ENCODE data around the gene CHRNB1. TPM values are rescaled to one million over a fixed set of nuclear protein-coding genes. Genes with fewer than 3 reads are reported as not detected.

Gene CHRNB1
- polyA plus RNA-seq, 1 donor from 2014 or later: 13.8 TPM

DNA sequence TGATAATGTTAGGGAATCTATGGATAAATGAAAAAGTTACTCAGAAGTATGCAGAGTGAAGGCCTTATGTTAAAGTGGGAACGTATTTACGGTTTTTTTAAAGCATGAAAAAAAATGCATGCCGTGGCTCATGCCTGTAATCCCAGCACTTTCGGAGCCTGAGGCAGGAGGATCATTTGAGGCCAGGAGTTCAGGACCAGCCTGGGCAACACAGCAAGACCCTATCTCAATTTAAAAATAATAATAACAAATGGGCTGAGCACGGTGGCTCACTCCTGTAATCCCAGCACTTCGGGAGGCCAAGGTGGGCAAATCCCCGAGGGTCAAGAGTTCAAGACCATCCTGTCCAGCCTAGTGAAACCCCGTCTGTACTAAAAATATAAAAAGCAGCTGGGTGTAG, 45.3 kb downstream of the CHRNB1 start:
- Mint-ChIP-seq H3K9me3 (no peaks in the 10 kb centered on the region), H3K27ac (no peak overlapping the region), H3K27me3 (no peaks in the 10 kb centered on the region), H3K36me3 (peaks cover 3% of the 10 kb centered on the region), H3K4me3 (peak overlapping the region in 1 of 4 donors; percentile 9), H3K4me1 (peaks cover 47 to 64% (median 53%) of the 10 kb centered on the region in 3 donors)

DNA sequence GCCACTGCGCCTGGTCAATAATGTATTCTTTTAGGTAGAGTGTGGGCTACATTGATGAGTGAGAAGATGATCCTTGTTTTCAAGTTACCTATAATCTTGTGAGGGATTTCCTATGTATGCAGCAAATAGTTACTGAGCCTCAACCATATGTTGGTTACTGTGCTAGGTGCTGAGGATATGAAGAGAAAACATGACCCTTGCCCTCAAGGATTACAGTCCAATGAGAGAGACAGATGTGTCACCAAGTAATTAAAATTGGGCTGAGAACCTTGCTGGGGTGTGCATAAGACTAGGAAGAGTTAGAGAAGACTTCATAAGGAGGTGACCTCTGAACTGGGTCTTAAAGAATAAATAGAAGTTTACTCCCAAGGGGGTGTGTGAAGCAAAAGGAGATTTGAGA, 46.7 kb downstream of the CHRNB1 start:
- peak overlapping the region in 1 of 3 donors; percentile 13 for H3K27ac Mint-ChIP-seq
- H3K4me3 Mint-ChIP-seq: no peak overlapping the region
- H3K36me3 Mint-ChIP-seq: peaks cover 3% of the 10 kb centered on the region

DNA sequence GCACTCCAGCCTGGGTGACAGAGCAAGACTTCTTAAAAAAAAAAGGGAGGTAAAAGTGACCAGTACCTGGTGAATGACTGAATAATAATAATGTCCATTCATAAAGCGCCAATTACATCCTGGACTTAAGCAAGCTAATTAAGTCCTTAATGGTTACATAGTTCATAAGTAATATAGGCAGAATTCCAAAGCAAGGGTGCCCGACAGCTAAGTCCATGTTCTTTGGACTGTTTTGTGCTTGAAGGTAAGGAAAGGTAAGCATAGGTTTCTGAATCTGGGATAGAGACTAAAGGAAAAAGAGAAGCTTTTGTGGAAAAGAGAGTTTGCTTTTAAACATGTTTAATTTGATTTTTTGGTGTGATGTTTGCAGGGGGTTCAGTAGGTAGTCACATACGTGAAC, 49.1 kb downstream of the CHRNB1 start:
- Mint-ChIP-seq H3K9me3 (no peaks in the 10 kb centered on the region), H3K4me3 (peak overlapping the region in 1 of 4 donors; percentile 30), H3K36me3 (peaks cover 3% of the 10 kb centered on the region), H3K27ac (no peak overlapping the region), H3K4me1 (peaks cover 26 to 36% (median 30%) of the 10 kb centered on the region in 3 donors), H3K27me3 (no peaks in the 10 kb centered on the region)

More for the DNA sequence above, 46.7 kb downstream of the CHRNB1 start:
- Mint-ChIP-seq H3K9me3 (no peaks in the 10 kb centered on the region), H3K4me1 (peaks cover 38 to 53% (median 42%) of the 10 kb centered on the region in 3 donors), H3K27me3 (no peaks in the 10 kb centered on the region)

DNA sequence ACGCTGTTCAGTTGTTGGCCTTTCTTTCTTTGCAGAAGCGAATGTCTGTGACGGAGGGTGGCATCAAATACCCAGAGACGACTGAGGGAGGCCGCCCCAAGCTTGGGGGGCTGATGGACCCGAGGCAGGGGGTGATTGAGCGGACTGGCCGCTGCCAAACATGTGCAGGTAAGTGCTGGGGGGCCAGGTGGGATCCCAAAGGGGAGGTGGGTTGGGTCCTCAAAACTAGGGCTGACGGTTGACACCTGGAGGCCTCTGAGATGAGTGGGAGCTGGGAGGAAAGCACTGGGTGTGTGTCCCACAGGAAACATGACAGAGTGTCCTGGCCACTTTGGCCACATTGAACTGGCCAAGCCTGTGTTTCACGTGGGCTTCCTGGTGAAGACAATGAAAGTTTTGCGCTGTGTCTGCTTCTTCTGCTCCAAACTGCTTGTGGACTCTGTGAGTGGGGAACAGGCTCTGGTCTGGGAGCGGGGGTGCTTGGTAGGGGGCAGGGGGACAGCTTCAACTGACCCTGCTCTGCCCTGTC, 51.1 kb downstream of the CHRNB1 start:
- Mint-ChIP-seq H3K4me1 (peaks cover 16 to 24% (median 20%) of the 10 kb centered on the region in 3 donors), H3K36me3 (peaks cover 3% of the 10 kb centered on the region), H3K4me3 (peak overlapping the region in 1 of 4 donors; percentile 12), H3K27ac (peak overlapping the region in 1 of 3 donors; percentile 71), H3K27me3 (no peaks in the 10 kb centered on the region), H3K9me3 (no peaks in the 10 kb centered on the region)

DNA sequence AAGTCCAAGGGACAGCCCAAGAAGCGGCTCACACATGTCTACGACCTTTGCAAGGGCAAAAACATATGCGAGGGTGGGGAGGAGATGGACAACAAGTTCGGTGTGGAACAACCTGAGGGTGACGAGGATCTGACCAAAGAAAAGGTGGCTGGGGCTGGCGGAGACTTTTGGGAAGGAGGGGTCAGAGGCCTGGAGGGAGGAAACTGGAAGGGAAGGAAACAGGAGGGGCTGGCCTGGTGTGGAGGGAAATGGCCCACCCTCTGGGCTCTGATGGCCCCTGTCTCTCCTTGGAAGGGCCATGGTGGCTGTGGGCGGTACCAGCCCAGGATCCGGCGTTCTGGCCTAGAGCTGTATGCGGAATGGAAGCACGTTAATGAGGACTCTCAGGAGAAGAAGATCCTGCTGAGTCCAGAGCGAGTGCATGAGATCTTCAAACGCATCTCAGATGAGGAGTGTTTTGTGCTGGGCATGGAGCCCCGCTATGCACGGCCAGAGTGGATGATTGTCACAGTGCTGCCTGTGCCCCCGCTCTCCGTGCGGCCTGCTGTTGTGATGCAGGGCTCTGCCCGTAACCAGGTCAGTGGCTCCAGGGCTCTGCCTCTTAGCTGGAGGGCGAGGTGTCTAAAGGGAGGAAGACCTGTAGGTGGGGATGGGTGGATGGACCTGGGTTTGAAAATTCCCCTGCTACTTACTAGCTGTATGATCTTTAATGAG, 51.8 kb downstream of the CHRNB1 start:
- H3K36me3 Mint-ChIP-seq: peaks cover 7% of the 10 kb centered on the region
- H3K27ac Mint-ChIP-seq: peak overlapping the region in 2 of 3 donors; percentile 49 to 71
- no peaks in the 10 kb centered on the region for H3K27me3 Mint-ChIP-seq
- H3K9me3 Mint-ChIP-seq: no peaks in the 10 kb centered on the region
- peaks cover 14 to 21% (median 18%) of the 10 kb centered on the region in 3 donors for H3K4me1 Mint-ChIP-seq
- H3K4me3 Mint-ChIP-seq: no peak overlapping the region

DNA sequence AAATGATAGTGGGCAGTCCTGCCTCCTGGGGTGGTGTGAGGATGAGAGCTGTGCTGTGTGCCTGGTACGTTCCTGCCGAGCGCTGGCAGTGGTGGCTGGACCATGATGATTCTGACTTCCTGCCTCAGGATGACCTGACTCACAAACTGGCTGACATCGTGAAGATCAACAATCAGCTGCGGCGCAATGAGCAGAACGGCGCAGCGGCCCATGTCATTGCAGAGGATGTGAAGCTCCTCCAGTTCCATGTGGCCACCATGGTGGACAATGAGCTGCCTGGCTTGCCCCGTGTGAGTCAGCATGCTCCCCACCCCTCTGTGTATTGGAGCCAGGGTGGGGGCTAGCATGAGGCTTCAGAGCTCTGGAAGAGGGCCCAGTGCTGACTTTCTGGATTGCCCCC, 52.4 kb downstream of the CHRNB1 start:
- Mint-ChIP-seq H3K9me3 (no peaks in the 10 kb centered on the region), H3K27me3 (no peaks in the 10 kb centered on the region), H3K4me1 (peaks cover 10 to 17% (median 13%) of the 10 kb centered on the region in 3 donors), H3K27ac (no peak overlapping the region), H3K4me3 (no peak overlapping the region), H3K36me3 (peaks cover 7% of the 10 kb centered on the region)

DNA sequence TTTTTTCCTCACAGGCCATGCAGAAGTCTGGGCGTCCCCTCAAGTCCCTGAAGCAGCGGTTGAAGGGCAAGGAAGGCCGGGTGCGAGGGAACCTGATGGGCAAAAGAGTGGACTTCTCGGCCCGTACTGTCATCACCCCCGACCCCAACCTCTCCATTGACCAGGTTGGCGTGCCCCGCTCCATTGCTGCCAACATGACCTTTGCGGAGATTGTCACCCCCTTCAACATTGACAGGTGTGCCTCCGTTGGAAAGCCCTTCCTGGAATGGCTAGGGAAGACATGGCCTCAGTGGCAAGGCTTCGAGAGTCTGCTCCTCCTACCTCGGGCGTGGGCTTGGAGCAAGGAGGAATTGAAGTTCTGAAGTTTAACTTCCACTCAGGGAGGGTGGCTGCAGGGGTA, 52.8 kb downstream of the CHRNB1 start:
- H3K9me3 Mint-ChIP-seq: no peaks in the 10 kb centered on the region
- no peak overlapping the region for H3K27ac Mint-ChIP-seq
- H3K36me3 Mint-ChIP-seq: peaks cover 7% of the 10 kb centered on the region
- no peak overlapping the region for H3K4me3 Mint-ChIP-seq
- H3K27me3 Mint-ChIP-seq: no peaks in the 10 kb centered on the region
- H3K4me1 Mint-ChIP-seq: peaks cover 10 to 15% (median 12%) of the 10 kb centered on the region in 3 donors

DNA sequence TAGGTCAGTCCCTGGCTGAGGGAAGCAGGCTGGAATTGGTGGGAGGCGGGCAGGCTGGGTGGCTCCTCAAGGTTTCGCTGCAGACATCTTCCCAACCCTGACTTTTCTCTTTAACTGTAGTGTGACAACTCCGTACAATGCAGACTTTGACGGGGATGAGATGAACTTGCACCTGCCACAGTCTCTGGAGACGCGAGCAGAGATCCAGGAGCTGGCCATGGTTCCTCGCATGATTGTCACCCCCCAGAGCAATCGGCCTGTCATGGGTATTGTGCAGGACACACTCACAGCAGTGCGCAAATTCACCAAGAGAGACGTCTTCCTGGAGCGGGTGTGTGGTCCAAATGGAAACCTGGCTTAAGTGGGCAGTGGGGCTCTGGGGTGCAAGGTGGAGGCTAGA, 54.3 kb downstream of the CHRNB1 start:
- no peaks in the 10 kb centered on the region for H3K27me3 Mint-ChIP-seq
- H3K27ac Mint-ChIP-seq: no peak overlapping the region
- peaks cover 0 to 2% (median 0%) of the 10 kb centered on the region in 3 donors for H3K4me1 Mint-ChIP-seq
- H3K9me3 Mint-ChIP-seq: no peaks in the 10 kb centered on the region
- H3K4me3 Mint-ChIP-seq: peak overlapping the region in 1 of 4 donors; percentile 34
- peaks cover 9% of the 10 kb centered on the region for H3K36me3 Mint-ChIP-seq

DNA sequence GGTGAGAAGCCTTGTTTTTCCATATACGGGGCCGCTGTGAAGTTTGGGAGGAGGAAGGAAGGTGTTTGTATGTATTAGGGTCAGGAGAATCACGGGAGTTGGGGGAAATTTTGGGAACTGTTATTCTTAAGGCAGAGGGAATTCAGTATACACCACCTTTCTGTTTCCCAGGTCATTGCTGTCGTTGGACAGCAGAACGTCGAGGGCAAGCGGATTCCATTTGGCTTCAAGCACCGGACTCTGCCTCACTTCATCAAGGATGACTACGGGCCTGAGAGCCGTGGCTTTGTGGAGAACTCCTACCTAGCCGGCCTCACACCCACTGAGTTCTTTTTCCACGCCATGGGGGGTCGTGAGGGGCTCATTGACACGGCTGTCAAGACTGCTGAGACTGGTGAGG, 56.9 kb downstream of the CHRNB1 start:
- H3K27me3 Mint-ChIP-seq: no peaks in the 10 kb centered on the region
- H3K4me3 Mint-ChIP-seq: no peak overlapping the region
- no peaks in the 10 kb centered on the region for H3K4me1 Mint-ChIP-seq
- H3K9me3 Mint-ChIP-seq: no peaks in the 10 kb centered on the region
- peak overlapping the region in 2 of 3 donors; percentile 64 to 67 for H3K27ac Mint-ChIP-seq
- peaks cover 8% of the 10 kb centered on the region for H3K36me3 Mint-ChIP-seq

DNA sequence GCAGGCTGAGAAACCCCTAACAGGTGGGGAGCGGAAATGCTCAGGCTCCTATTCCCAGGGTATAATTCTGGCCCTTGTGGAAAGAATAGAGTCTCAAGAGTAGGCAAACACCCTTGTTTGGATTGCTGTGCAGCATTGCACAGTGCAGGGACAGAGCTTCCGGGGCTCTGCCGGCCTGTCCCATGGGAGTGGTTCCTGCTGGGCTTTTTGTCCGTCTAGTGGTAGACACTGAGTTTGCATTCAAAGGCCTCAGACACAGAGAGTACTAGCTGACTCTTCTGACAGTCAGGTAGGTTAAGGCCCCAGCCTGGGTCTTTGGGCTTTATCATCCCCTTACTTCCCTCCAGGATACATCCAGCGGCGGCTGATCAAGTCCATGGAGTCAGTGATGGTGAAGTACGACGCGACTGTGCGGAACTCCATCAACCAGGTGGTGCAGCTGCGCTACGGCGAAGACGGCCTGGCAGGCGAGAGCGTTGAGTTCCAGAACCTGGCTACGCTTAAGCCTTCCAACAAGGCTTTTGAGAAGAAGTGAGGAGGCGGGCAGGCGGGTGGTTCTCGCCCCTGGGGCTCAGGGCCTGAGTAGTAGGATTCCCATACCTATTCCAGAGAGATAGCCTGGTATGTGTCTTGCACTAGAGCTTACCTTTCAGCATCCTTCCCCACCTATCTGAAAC, 57.4 kb downstream of the CHRNB1 start:
- H3K36me3 Mint-ChIP-seq: peaks cover 10% of the 10 kb centered on the region
- H3K9me3 Mint-ChIP-seq: no peaks in the 10 kb centered on the region
- no peaks in the 10 kb centered on the region for H3K4me1 Mint-ChIP-seq
- no peak overlapping the region for H3K4me3 Mint-ChIP-seq
- H3K27me3 Mint-ChIP-seq: no peaks in the 10 kb centered on the region
- peak overlapping the region in 1 of 3 donors; percentile 67 for H3K27ac Mint-ChIP-seq

DNA sequence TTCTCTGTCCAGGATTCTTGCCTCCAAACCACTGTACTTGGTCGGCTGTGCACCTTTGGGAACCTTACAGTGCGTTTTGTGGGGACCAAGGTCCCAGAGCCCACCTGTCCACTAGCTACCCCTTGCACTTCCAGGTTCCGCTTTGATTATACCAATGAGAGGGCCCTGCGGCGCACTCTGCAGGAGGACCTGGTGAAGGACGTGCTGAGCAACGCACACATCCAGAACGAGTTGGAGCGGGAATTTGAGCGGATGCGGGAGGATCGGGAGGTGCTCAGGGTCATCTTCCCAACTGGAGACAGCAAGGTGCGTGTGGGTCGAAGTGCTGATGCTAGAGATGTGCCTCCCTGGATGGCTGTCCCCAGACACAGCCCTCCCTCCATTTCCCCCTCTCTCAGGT, 58.1 kb downstream of the CHRNB1 start:
- Mint-ChIP-seq H3K36me3 (peaks cover 10% of the 10 kb centered on the region), H3K4me3 (no peak overlapping the region), H3K4me1 (no peaks in the 10 kb centered on the region)

DNA sequence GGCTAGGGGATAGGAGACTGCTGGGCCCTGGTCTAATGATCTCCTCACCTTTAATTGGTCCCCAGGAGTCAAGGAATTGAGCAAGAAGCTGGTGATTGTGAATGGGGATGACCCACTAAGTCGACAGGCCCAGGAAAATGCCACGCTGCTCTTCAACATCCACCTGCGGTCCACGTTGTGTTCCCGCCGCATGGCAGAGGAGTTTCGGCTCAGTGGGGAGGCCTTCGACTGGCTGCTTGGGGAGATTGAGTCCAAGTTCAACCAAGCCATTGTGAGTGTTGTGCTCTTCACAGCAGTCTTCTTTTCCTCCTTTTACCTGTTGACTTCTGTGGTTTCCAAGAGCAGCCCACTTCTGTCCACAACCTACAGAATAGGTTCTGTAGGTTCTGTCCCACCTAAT, 58.7 kb downstream of the CHRNB1 start:
- H3K27ac Mint-ChIP-seq: no peak overlapping the region
- H3K36me3 Mint-ChIP-seq: peaks cover 10% of the 10 kb centered on the region
- no peaks in the 10 kb centered on the region for H3K27me3 Mint-ChIP-seq
- no peaks in the 10 kb centered on the region for H3K4me1 Mint-ChIP-seq
- H3K9me3 Mint-ChIP-seq: no peaks in the 10 kb centered on the region
- no peak overlapping the region for H3K4me3 Mint-ChIP-seq

More for the DNA sequence above, 58.1 kb downstream of the CHRNB1 start:
- Mint-ChIP-seq H3K9me3 (no peaks in the 10 kb centered on the region), H3K27ac (no peak overlapping the region), H3K27me3 (no peaks in the 10 kb centered on the region)

Other genes starting within 250 kb of the CHRNB1 start
- 0.38 TPM for gene DLG4, start 225.2 kb upstream of the CHRNB1 start, polyA plus RNA-seq
- 88.6 TPM for gene ACADVL, start 225.1 kb upstream of the CHRNB1 start, polyA plus RNA-seq
- gene DVL2, start 210.5 kb upstream of the CHRNB1 start, polyA plus RNA-seq: 32.3 TPM
- gene PHF23, start 205.6 kb upstream of the CHRNB1 start, polyA plus RNA-seq: 38.2 TPM
- gene GABARAP, start 202.6 kb upstream of the CHRNB1 start, polyA plus RNA-seq: 1,138 TPM
- 48.7 TPM for gene CTDNEP1, start 193.3 kb upstream of the CHRNB1 start, polyA plus RNA-seq
- 86.8 TPM for gene ELP5, start 192.8 kb upstream of the CHRNB1 start, polyA plus RNA-seq
- gene CLDN7, start 182.6 kb upstream of the CHRNB1 start, polyA plus RNA-seq: 1.2 TPM
- gene SLC2A4, start 163.3 kb upstream of the CHRNB1 start, polyA plus RNA-seq: not detected
- not detected for gene YBX2, start 150.4 kb upstream of the CHRNB1 start, polyA plus RNA-seq
- 221 TPM for gene EIF5A, start 137.4 kb upstream of the CHRNB1 start, polyA plus RNA-seq
- gene GPS2, start 129.7 kb upstream of the CHRNB1 start, polyA plus RNA-seq: 128 TPM
- 1.7 TPM for gene NEURL4, start 115.7 kb upstream of the CHRNB1 start, polyA plus RNA-seq
- gene ACAP1, start 108.5 kb upstream of the CHRNB1 start, polyA plus RNA-seq: 251 TPM
- 6.8 TPM for gene KCTD11, start 92.9 kb upstream of the CHRNB1 start, polyA plus RNA-seq
- not detected for gene TMEM95, start 89.9 kb upstream of the CHRNB1 start, polyA plus RNA-seq
- gene TNK1, start 64.0 kb upstream of the CHRNB1 start, polyA plus RNA-seq: 4.4 TPM
- 113 TPM for gene PLSCR3, start 50.5 kb upstream of the CHRNB1 start, polyA plus RNA-seq
- 84.7 TPM for gene TMEM256, start 41.0 kb upstream of the CHRNB1 start, polyA plus RNA-seq
- gene NLGN2, start 37.2 kb upstream of the CHRNB1 start, polyA plus RNA-seq: not detected
- gene SPEM1, start 24.7 kb upstream of the CHRNB1 start, polyA plus RNA-seq: not detected
- gene SPEM2, start 19.4 kb upstream of the CHRNB1 start, polyA plus RNA-seq: not detected
- gene SPEM3, start 16.2 kb upstream of the CHRNB1 start, polyA plus RNA-seq: not detected
- 25.5 TPM for gene TMEM102, start 9.6 kb upstream of the CHRNB1 start, polyA plus RNA-seq
- gene FGF11, start 5.5 kb upstream of the CHRNB1 start, polyA plus RNA-seq: not detected
- 15.9 TPM for gene ZBTB4, start 34.6 kb downstream of the CHRNB1 start, polyA plus RNA-seq
- not detected for gene SLC35G6, start 36.4 kb downstream of the CHRNB1 start, polyA plus RNA-seq
- 55.7 TPM for gene POLR2A, start 39.3 kb downstream of the CHRNB1 start, polyA plus RNA-seq
- 45.1 TPM for gene TNFSF12, start 104.0 kb downstream of the CHRNB1 start, polyA plus RNA-seq
- gene TNFSF13, start 113.7 kb downstream of the CHRNB1 start, polyA plus RNA-seq: 5.1 TPM
- 19.0 TPM for gene SENP3, start 116.9 kb downstream of the CHRNB1 start, polyA plus RNA-seq
- 26.9 TPM for gene CD68, start 134.6 kb downstream of the CHRNB1 start, polyA plus RNA-seq
- gene MPDU1, start 138.8 kb downstream of the CHRNB1 start, polyA plus RNA-seq: 37.9 TPM
- not detected for gene SOX15, start 145.0 kb downstream of the CHRNB1 start, polyA plus RNA-seq
- 20.0 TPM for gene FXR2, start 169.8 kb downstream of the CHRNB1 start, polyA plus RNA-seq
- 37.7 TPM for gene SAT2, start 182.8 kb downstream of the CHRNB1 start, polyA plus RNA-seq
- not detected for gene SHBG, start 185.1 kb downstream of the CHRNB1 start, polyA plus RNA-seq
- gene ATP1B2, start 205.9 kb downstream of the CHRNB1 start, polyA plus RNA-seq: not detected
- gene TP53, start 242.4 kb downstream of the CHRNB1 start, polyA plus RNA-seq: 55.0 TPM
- 15.3 TPM for gene WRAP53, start 243.4 kb downstream of the CHRNB1 start, polyA plus RNA-seq

Data from IgD-negative memory B cell (primary cell).